Endothelial cell (in vitro differentiated cells): ENCODE data around the gene HTR2C. TPM values are rescaled to one million over a fixed set of nuclear protein-coding genes. Genes with fewer than 3 reads are reported as not detected.
"Not testable (repeated sequence)": the region's sequence is repeated elsewhere in the genome, so short reads cannot be mapped to it uniquely, and the experiment has no call there.

Source experiments
- DNase-seq: peaks from one replicate; pipeline ENCODE4 v3.0.0; 2021; ENCODE audit warnings: low spot score
- H3K27ac Mint-ChIP-seq: one replicate; pipeline ENCODE4 v1.8.0; 2021; ENCODE audit warnings: mixed read lengths, inconsistent platforms; ENCODE audit not compliant: unreplicated experiment
- H3K27me3 Mint-ChIP-seq: one replicate; pipeline ENCODE4 v1.8.0; 2021; ENCODE audit warnings: mild to moderate bottlenecking, moderate library complexity, mixed read lengths, inconsistent platforms; ENCODE audit not compliant: unreplicated experiment
- H3K36me3 Mint-ChIP-seq: one replicate; pipeline ENCODE4 v1.8.0; 2021; ENCODE audit warnings: mild to moderate bottlenecking, low read depth, mixed read lengths, inconsistent platforms; ENCODE audit not compliant: unreplicated experiment
- H3K4me1 Mint-ChIP-seq: one replicate; pipeline ENCODE4 v1.8.0; 2021; ENCODE audit warnings: mild to moderate bottlenecking, mixed read lengths, inconsistent platforms; ENCODE audit not compliant: unreplicated experiment
- H3K4me3 Mint-ChIP-seq: one replicate; pipeline ENCODE4 v1.8.0; 2021; ENCODE audit warnings: mild to moderate bottlenecking, mixed read lengths, inconsistent platforms; ENCODE audit not compliant: unreplicated experiment
- H3K9me3 Mint-ChIP-seq: one replicate; pipeline ENCODE4 v1.8.0; 2021; ENCODE audit warnings: mixed read lengths, inconsistent platforms; ENCODE audit not compliant: unreplicated experiment
- CTCF ChIP-seq: fragments of 200-600 bp; sonication (generic); IDR thresholded peaks from one replicate; pipeline ENCODE4 v1.5.0; 2021; ENCODE audit warnings: antibody characterized with exemption; ENCODE audit not compliant: unreplicated experiment
- microRNA-seq: library from miRNA; unstranded; fragments of <30 nt; microRNA quantifications from one replicate; pipeline ENCODE4, GENCODE V29; 2020; ENCODE audit not compliant: unreplicated experiment
- total RNA-seq: library from RNA; stranded (reverse); fragmentation: NEBNext Ultra II Directional; extraction: Animal tissue kit (Norgen Biotek cat#: 25700); gene quantifications from one replicate; pipeline ENCODE4 v1.2.1, GENCODE V29; 2021; ENCODE audit not compliant: unreplicated experiment

HTR2C gene
- total RNA-seq, 1 donor from 2014 or later, result 0.10 TPM

GRCh38 chrX:114930227-114930626 lies 346.3 kb downstream of the HTR2C start:
- Mint-ChIP-seq H3K4me3 (no peak overlapping the region), H3K9me3 (no peaks in the 10 kb centered on the region), H3K4me1 (no peaks in the 10 kb centered on the region), H3K36me3 (no peaks in the 10 kb centered on the region), H3K27ac (no peak overlapping the region), H3K27me3 (no peaks in the 10 kb centered on the region)
- no peak for TF ChIP-seq CTCF
- DNase-seq, result no peak

GRCh38 chrX:114932550-114932949 lies 348.7 kb downstream of the HTR2C start:
- DNase-seq, result no peak
- H3K9me3 Mint-ChIP-seq, result no peaks in the 10 kb centered on the region
- H3K27ac Mint-ChIP-seq, result no peak overlapping the region
- H3K4me3 Mint-ChIP-seq, result no peak overlapping the region
- no peaks in the 10 kb centered on the region for H3K36me3 Mint-ChIP-seq
- no peaks in the 10 kb centered on the region for H3K27me3 Mint-ChIP-seq
- no peak for TF ChIP-seq CTCF
- no peaks in the 10 kb centered on the region for H3K4me1 Mint-ChIP-seq

- not testable (repeated sequence) for H3K36me3 Mint-ChIP-seq, H3K4me3 Mint-ChIP-seq, H3K9me3 Mint-ChIP-seq, DNase-seq, H3K4me1 Mint-ChIP-seq, H3K27ac Mint-ChIP-seq, H3K27me3 Mint-ChIP-seq
Measured at GRCh38 chrX:114933291-114933690, 349.4 kb downstream of the HTR2C start.

- H3K9me3 Mint-ChIP-seq, H3K27me3 Mint-ChIP-seq, H3K4me1 Mint-ChIP-seq, H3K27ac Mint-ChIP-seq, H3K36me3 Mint-ChIP-seq, DNase-seq, H3K4me3 Mint-ChIP-seq: not testable (repeated sequence)
Measured at GRCh38 chrX:114937090-114937489, 353.2 kb downstream of the HTR2C start.

GRCh38 chrX:114952696-114953095 lies 368.8 kb downstream of the HTR2C start:
- no peak for DNase-seq
- no peak overlapping the region for H3K27ac Mint-ChIP-seq

More at GRCh38 chrX:114952696-114953095, 368.8 kb downstream of the HTR2C start:
- no peaks in the 10 kb centered on the region for H3K9me3 Mint-ChIP-seq
- H3K4me1 Mint-ChIP-seq, result no peaks in the 10 kb centered on the region
- no peak overlapping the region for H3K4me3 Mint-ChIP-seq
- H3K36me3 Mint-ChIP-seq, result no peaks in the 10 kb centered on the region
- TF ChIP-seq CTCF, result no peak
- H3K27me3 Mint-ChIP-seq, result no peaks in the 10 kb centered on the region

Small RNA genes lying within 50 kb of the gene (microRNA-seq; reads per million reads assigned to microRNA genes)
- gene MIR1264 (8.4 reads per million, percentile 56 among the genes with 10 or more reads in this experiment), gene MIR1298 (23.4 reads per million, percentile 69 among the genes with 10 or more reads in this experiment), gene MIR1911 (38.3 reads per million, percentile 74 among the genes with 10 or more reads in this experiment), gene MIR1912 (88.5 reads per million, percentile 82 among the genes with 10 or more reads in this experiment), gene MIR448 (6.9 reads per million, percentile 53 among the genes with 10 or more reads in this experiment), gene MIR764 (0.56 reads per million)
